T-helper 1 cell treated with Interleukin-12 subunit alpha and Interleukin-12 subunit beta and Interleukin-4 antibody, amounts not matched to agents 30 μg/mL and 1 μg/mL, for 36 hours (primary cell): Measurements from ENCODE around the gene SYNC.

Experiments used
- H3K27ac Mint-ChIP-seq: one replicate; pipeline ENCODE4 v1.8.0; 2021; ENCODE audit warnings: mild to moderate bottlenecking, mixed read lengths
- H3K27me3 Mint-ChIP-seq: one replicate; pipeline ENCODE4 v1.8.0; 2021; ENCODE audit warnings: low read depth, mixed read lengths
- H3K36me3 Mint-ChIP-seq: one replicate; pipeline ENCODE4 v1.8.0; 2021; ENCODE audit warnings: low read depth, mixed read lengths
- H3K4me1 Mint-ChIP-seq: one replicate; pipeline ENCODE4 v1.8.0; 2021; ENCODE audit warnings: low read depth, mixed read lengths
- H3K4me3 Mint-ChIP-seq: one replicate; pipeline ENCODE4 v1.8.0; 2021; ENCODE audit warnings: mild to moderate bottlenecking, moderate library complexity, mixed read lengths
- H3K9me3 Mint-ChIP-seq: one replicate; pipeline ENCODE4 v1.8.0; 2021; ENCODE audit warnings: mixed read lengths

Gene SYNC

DNA sequence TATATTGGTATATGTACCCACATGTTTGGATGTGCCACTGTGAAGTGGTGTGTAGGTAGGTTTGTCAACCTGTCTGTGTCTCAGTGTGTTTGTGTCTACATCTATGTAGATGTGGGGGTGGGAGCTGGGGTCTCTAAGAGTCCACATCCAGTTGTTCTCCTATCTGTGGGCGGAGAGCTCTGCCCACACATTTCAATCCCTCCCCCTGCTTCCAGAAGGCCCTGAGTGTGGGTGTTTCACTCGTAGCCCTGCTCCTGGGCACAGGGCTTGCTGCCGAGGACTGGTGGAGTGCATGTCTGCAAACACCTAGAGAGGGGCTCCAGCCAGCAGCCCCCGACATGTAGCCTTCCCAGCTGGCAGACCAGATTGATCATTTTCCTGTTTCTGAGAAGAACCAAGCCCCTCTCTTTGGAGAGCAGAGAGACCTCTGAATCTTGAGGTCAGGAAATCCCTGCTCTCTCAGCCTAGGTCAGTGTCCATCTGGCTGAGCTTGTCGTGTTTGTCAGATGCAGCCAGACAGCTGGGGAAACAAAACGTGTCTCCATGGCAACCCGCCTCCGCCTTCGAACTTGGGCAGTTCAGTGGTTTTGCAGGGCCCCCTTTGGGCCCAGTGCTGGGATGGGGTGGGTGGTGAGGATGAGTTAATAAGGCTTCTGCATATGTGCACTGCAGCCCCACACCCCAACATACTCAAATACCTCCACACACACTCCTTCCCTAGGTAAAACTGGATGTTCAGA is 31.2 kb upstream of the SYNC start:
- H3K9me3 Mint-ChIP-seq, result no peaks in the 10 kb centered on the region

GRCh38 chr1:32729254-32730046 is 26.9 kb upstream of the SYNC start:
- Mint-ChIP-seq H3K9me3 (no peaks in the 10 kb centered on the region), H3K4me3 (no peak overlapping the region), H3K27ac (no peak overlapping the region)

More for the DNA sequence above, 31.2 kb upstream of the SYNC start:
- H3K27ac Mint-ChIP-seq, result no peak overlapping the region
- no peak overlapping the region for H3K4me3 Mint-ChIP-seq
- H3K36me3 Mint-ChIP-seq, result no peaks in the 10 kb centered on the region
- peaks cover 3% of the 10 kb centered on the region for H3K27me3 Mint-ChIP-seq
- H3K4me1 Mint-ChIP-seq, result peaks cover 7% of the 10 kb centered on the region

DNA sequence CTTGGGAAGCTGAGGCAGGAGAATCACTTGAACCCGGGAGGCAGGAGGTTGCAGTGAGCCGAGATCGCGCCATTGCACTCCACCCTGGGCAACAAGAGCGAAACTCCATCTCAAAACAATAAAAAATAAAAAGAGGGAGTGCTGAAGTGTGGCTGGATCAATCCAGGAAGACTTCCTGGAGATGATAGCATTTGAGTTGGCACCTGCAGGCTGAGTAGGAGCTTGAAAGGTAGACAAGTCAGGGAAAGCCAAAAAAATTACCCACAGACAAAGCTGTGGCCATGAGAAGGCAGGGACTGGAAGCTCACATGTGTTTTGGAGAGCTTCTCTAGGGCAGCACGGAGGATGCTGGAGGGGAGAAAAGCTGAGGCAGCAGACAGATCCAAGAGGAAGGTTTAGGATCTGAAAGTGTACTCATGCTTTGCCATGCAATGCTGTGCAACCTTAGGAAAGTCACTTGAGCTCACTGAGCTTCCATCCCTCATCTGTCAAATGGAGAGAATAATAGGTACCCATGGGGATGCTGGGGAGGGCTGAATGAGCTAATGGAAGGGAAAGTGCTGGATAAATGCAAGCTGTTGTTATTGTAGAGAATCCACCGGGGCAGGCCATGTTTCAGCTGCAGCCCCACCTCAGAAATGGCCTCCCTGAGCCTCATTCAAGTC is 26.0 kb upstream of the SYNC start:
- peaks cover 21% of the 10 kb centered on the region for H3K4me1 Mint-ChIP-seq
- no peaks in the 10 kb centered on the region for H3K9me3 Mint-ChIP-seq
- H3K36me3 Mint-ChIP-seq, result no peaks in the 10 kb centered on the region
- peaks cover 5% of the 10 kb centered on the region for H3K27me3 Mint-ChIP-seq
- peak overlapping the region; percentile 29 for H3K27ac Mint-ChIP-seq
- H3K4me3 Mint-ChIP-seq, result no peak overlapping the region

More at GRCh38 chr1:32729254-32730046, 26.9 kb upstream of the SYNC start:
- H3K27me3 Mint-ChIP-seq, result peaks cover 5% of the 10 kb centered on the region
- peaks cover 20% of the 10 kb centered on the region for H3K4me1 Mint-ChIP-seq
- no peaks in the 10 kb centered on the region for H3K36me3 Mint-ChIP-seq

- no peak overlapping the region for H3K27ac Mint-ChIP-seq
- H3K9me3 Mint-ChIP-seq, result no peaks in the 10 kb centered on the region
- H3K36me3 Mint-ChIP-seq, result no peaks in the 10 kb centered on the region
- H3K4me3 Mint-ChIP-seq, result no peak overlapping the region
- peaks cover 20% of the 10 kb centered on the region for H3K4me1 Mint-ChIP-seq
- H3K27me3 Mint-ChIP-seq, result peaks cover 5% of the 10 kb centered on the region
Observed at GRCh38 chr1:32727876-32728275, 25.3 kb upstream of the SYNC start.

GRCh38 chr1:32725615-32725982 is 23.0 kb upstream of the SYNC start:
- Mint-ChIP-seq H3K27ac (peak overlapping the region; percentile 76), H3K36me3 (no peaks in the 10 kb centered on the region), H3K4me3 (no peak overlapping the region), H3K27me3 (peaks cover 18% of the 10 kb centered on the region), H3K4me1 (peaks cover 14% of the 10 kb centered on the region), H3K9me3 (no peaks in the 10 kb centered on the region)

- H3K4me1 Mint-ChIP-seq, result peaks cover 14% of the 10 kb centered on the region
- H3K27ac Mint-ChIP-seq, result peak overlapping the region; percentile 76
- H3K9me3 Mint-ChIP-seq, result no peaks in the 10 kb centered on the region
- H3K4me3 Mint-ChIP-seq, result peak overlapping the region; percentile 42
- no peaks in the 10 kb centered on the region for H3K36me3 Mint-ChIP-seq
- H3K27me3 Mint-ChIP-seq, result peaks cover 18% of the 10 kb centered on the region
Observed at GRCh38 chr1:32724678-32725614, 22.4 kb upstream of the SYNC start.

DNA sequence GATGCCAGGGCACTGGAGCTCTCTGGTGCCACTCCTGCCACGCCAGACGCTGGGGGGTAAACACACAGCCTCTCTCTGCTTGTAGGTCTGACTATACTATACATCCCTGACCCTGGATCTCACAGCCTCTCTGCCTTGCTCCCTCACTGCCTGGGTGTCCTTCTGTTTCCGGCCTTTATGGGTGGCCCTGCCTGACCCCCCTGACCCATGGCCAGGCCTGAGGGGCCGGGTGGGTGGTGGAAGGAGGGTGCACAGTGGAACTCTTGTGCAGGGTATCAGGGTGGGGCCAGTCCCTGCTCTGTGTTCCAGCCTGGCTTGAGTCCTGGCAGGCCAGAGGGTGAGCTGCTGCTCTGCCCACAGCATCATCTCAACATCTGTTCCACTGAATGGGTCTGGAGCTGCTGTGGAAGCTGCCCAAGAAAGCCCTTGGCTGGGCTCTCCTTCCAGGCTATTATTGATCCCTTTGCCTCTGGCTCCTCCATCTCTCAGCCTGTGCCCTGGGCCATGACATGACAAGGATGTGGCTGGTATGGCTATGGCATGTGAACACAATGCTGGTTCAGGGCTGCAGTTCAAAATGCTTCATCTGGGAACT is 17.2 kb upstream of the SYNC start:
- H3K36me3 Mint-ChIP-seq, result no peaks in the 10 kb centered on the region
- H3K9me3 Mint-ChIP-seq, result no peaks in the 10 kb centered on the region
- no peak overlapping the region for H3K27ac Mint-ChIP-seq
- H3K27me3 Mint-ChIP-seq, result peaks cover 13% of the 10 kb centered on the region
- peaks cover 12% of the 10 kb centered on the region for H3K4me1 Mint-ChIP-seq
- H3K4me3 Mint-ChIP-seq, result no peak overlapping the region

DNA sequence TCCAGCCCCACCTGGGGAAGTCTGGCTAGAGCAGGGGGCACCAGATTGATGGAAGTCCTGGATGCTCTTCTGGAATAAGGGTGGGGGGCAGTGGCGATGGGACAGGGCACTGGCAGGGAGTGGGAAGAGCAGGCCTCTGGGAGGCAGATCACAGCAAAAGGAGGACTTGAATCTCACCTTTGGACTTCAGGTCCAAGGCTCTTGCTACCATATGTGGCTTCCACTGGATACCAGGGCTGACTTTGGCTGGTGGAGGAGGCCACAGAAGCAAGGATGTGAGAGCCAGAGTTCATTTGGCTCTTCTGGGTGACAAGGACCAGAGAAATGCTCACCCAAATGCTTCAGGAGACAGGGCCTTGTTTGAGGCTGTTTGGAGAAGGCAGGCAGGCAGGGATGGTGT is 16.0 kb upstream of the SYNC start:
- Mint-ChIP-seq H3K36me3 (no peaks in the 10 kb centered on the region), H3K9me3 (no peaks in the 10 kb centered on the region), H3K4me1 (peaks cover 7% of the 10 kb centered on the region), H3K27me3 (peaks cover 13% of the 10 kb centered on the region), H3K4me3 (no peak overlapping the region), H3K27ac (no peak overlapping the region)

DNA sequence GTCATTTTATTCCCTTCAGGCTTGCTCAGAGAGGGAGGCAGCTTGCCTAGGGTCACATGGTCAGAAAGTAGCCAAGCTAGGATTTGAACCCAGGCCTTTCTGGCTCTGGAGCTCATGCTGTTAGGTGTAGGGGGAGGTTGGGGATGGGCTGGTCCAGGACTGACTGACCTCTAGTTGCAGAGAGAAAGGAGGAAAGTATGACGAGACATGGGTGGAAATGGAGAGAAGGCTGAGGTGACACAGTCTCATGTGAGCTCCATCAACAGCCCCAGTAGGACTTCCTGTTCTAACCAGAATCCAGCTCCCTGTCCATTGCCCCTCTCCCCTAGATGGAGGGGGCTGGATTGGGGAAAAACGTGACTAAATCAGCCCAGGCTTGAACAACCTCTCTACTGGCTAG is 15.5 kb upstream of the SYNC start:
- Mint-ChIP-seq H3K4me1 (peaks cover 7% of the 10 kb centered on the region), H3K4me3 (no peak overlapping the region), H3K27me3 (peaks cover 13% of the 10 kb centered on the region), H3K36me3 (no peaks in the 10 kb centered on the region), H3K27ac (no peak overlapping the region), H3K9me3 (no peaks in the 10 kb centered on the region)

DNA sequence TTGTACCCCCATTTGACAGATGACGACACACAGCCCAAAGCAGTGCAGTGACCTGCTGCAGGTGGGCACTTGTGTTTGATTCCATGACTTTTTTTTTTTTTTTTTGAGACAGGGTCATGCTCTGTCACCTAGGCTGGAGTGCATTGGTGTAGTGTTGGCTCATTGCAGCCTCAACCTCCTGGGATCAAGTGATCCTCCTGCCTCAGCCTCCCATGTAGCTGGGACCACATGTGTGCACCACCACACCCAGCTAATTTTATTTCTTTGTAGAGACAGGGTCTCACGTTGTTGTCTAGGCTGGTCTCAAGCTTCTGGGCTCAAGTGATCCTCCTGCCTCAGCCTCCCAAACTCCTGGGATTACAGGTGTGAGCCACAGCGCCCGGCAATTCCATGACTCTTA is 14.9 kb upstream of the SYNC start:
- no peak overlapping the region for H3K4me3 Mint-ChIP-seq
- peaks cover 13% of the 10 kb centered on the region for H3K27me3 Mint-ChIP-seq
- no peaks in the 10 kb centered on the region for H3K36me3 Mint-ChIP-seq
- H3K27ac Mint-ChIP-seq, result no peak overlapping the region
- peaks cover 7% of the 10 kb centered on the region for H3K4me1 Mint-ChIP-seq
- no peaks in the 10 kb centered on the region for H3K9me3 Mint-ChIP-seq

GRCh38 chr1:32716312-32717148 is 14.0 kb upstream of the SYNC start:
- Mint-ChIP-seq H3K27me3 (peaks cover 3% of the 10 kb centered on the region), H3K4me1 (peaks cover 7% of the 10 kb centered on the region), H3K4me3 (no peak overlapping the region), H3K36me3 (no peaks in the 10 kb centered on the region), H3K27ac (no peak overlapping the region), H3K9me3 (no peaks in the 10 kb centered on the region)

DNA sequence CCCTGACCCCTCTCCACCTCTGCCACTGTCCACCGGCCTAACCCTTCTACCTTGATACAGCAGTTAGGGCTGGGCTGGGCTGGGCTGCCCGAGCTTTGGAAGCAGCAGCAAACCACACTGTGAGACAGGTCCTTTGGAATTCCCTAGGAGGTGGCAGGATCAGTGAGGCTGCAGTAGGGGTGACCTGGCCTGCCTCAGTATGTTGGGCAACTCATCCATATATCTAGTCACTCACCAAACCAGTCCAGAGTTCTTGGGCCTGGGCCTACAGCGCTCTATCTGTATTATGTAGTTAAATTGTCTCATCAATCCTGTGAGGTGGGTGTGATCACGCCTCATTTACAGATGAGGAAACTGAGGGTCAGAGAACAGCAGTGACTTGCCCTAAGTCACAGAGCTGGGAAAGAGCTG is 13.3 kb upstream of the SYNC start:
- no peaks in the 10 kb centered on the region for H3K36me3 Mint-ChIP-seq
- no peak overlapping the region for H3K4me3 Mint-ChIP-seq
- H3K9me3 Mint-ChIP-seq, result no peaks in the 10 kb centered on the region
- peaks cover 7% of the 10 kb centered on the region for H3K4me1 Mint-ChIP-seq
- no peaks in the 10 kb centered on the region for H3K27me3 Mint-ChIP-seq
- H3K27ac Mint-ChIP-seq, result no peak overlapping the region

- no peak overlapping the region for H3K27ac Mint-ChIP-seq
- peaks cover 7% of the 10 kb centered on the region for H3K4me1 Mint-ChIP-seq
- H3K36me3 Mint-ChIP-seq, result no peaks in the 10 kb centered on the region
- no peaks in the 10 kb centered on the region for H3K27me3 Mint-ChIP-seq
- no peaks in the 10 kb centered on the region for H3K9me3 Mint-ChIP-seq
- no peak overlapping the region for H3K4me3 Mint-ChIP-seq
Observed at GRCh38 chr1:32714277-32714676, 11.7 kb upstream of the SYNC start.
